ENCODE results near the gene ASTN2. TPM values are rescaled to one million over a fixed set of nuclear protein-coding genes. Genes with fewer than 3 reads are reported as not detected.

ASTN2 gene
- total RNA-seq, 1 donor from 2014 or later, result 2.5 TPM

- intact Hi-C loops (cut with DNase I), result no loop called here
- no peak for DNase-seq (ENCODE audit: low spot score)
These were observed 899.3 kb downstream of the ASTN2 start for GRCh38 chr9:116515541-116515940.

GRCh38 chr9:116506685-116507084, 908.2 kb downstream of the ASTN2 start:
- intact Hi-C loops (cut with DNase I), result no loop called here
- no peak for DNase-seq (ENCODE audit: low spot score)

GRCh38 chr9:116504893-116505480, 909.9 kb downstream of the ASTN2 start:
- intact Hi-C loops (cut with DNase I), result no loop called here
- no peak for DNase-seq (ENCODE audit: low spot score)

- DNase-seq (ENCODE audit: low spot score), result no peak
- intact Hi-C loops (cut with DNase I), result no loop called here
These were observed 910.8 kb downstream of the ASTN2 start for GRCh38 chr9:116504081-116504480.

- intact Hi-C loops (cut with DNase I), result no loop called here
- DNase-seq (ENCODE audit: low spot score), result no peak
These were observed 912.1 kb downstream of the ASTN2 start for GRCh38 chr9:116502746-116503145.

- no peak for DNase-seq (ENCODE audit: low spot score)
- intact Hi-C loops (cut with DNase I), result no loop called here
These were observed 913.0 kb downstream of the ASTN2 start for GRCh38 chr9:116501871-116502270.

- no peak for DNase-seq (ENCODE audit: low spot score)
- intact Hi-C loops (cut with DNase I), result loop anchor here (5.0 kb wide), 2 partner anchors 147 to 338 kb away; no protein-coding TSS in a partner anchor
These were observed 914.6 kb downstream of the ASTN2 start for GRCh38 chr9:116499986-116500871.

GRCh38 chr9:116499434-116499833, 915.4 kb downstream of the ASTN2 start:
- DNase-seq (ENCODE audit: low spot score), result no peak
- intact Hi-C loops (cut with DNase I), result loop anchor here (5.0 kb wide), 2 partner anchors 148 to 337 kb away; no protein-coding TSS in a partner anchor

GRCh38 chr9:116497095-116497890, 917.6 kb downstream of the ASTN2 start:
- intact Hi-C loops (cut with DNase I), result loop anchor here (5.0 kb wide), 2 partner anchors 150 to 335 kb away; no protein-coding TSS in a partner anchor
- no peak for DNase-seq (ENCODE audit: low spot score)

- intact Hi-C loops (cut with DNase I), result loop anchor here (5.0 kb wide), 2 partner anchors 151 to 334 kb away; no protein-coding TSS in a partner anchor
- no peak for DNase-seq (ENCODE audit: low spot score)
These were observed 918.7 kb downstream of the ASTN2 start for GRCh38 chr9:116496167-116496566.

GRCh38 chr9:116495725-116496124, 919.1 kb downstream of the ASTN2 start:
- intact Hi-C loops (cut with DNase I), result loop anchor here (5.0 kb wide), 2 partner anchors 152 to 333 kb away; no protein-coding TSS in a partner anchor

GRCh38 chr9:116494815-116495634, 919.8 kb downstream of the ASTN2 start:
- DNase-seq (ENCODE audit: low spot score), result no peak
- intact Hi-C loops (cut with DNase I), result loop anchor here (5.0 kb wide), 2 partner anchors 152 to 333 kb away; no protein-coding TSS in a partner anchor

More at GRCh38 chr9:116495725-116496124, 919.1 kb downstream of the ASTN2 start:
- no peak for DNase-seq (ENCODE audit: low spot score)

- intact Hi-C loops (cut with DNase I), result no loop called here
- DNase-seq (ENCODE audit: low spot score), result no peak
These were observed 921.5 kb downstream of the ASTN2 start for GRCh38 chr9:116493183-116493860.

- DNase-seq (ENCODE audit: low spot score), result no peak
- intact Hi-C loops (cut with DNase I), result no loop called here
These were observed 923.2 kb downstream of the ASTN2 start for GRCh38 chr9:116491659-116492058.

GRCh38 chr9:116491219-116491618, 923.6 kb downstream of the ASTN2 start:
- DNase-seq (ENCODE audit: low spot score), result no peak
- intact Hi-C loops (cut with DNase I), result no loop called here

GRCh38 chr9:116490321-116490720, 924.5 kb downstream of the ASTN2 start:
- intact Hi-C loops (cut with DNase I), result no loop called here
- DNase-seq (ENCODE audit: low spot score), result no peak

GRCh38 chr9:116488373-116488772, 926.5 kb downstream of the ASTN2 start:
- no peak for DNase-seq (ENCODE audit: low spot score)
- intact Hi-C loops (cut with DNase I), result no loop called here

- no peak for DNase-seq (ENCODE audit: low spot score)
- intact Hi-C loops (cut with DNase I), result no loop called here
These were observed 930.3 kb downstream of the ASTN2 start for GRCh38 chr9:116484492-116485061.

Data from cardiac septum (tissue), 1 donor.